Measurements from ENCODE around the gene HIBADH.
A peak's percentile ranks its signal among the peaks of the same experiment; 100 is the strongest.
"Not testable (repeated sequence)": the region's sequence is repeated elsewhere in the genome, so short reads cannot be mapped to it uniquely, and the experiment has no call there.

Gene HIBADH

GRCh38 chr7:27678617-27679260 lies 16.1 kb upstream of the HIBADH start:
- DNase-seq: no peak

GRCh38 chr7:27677912-27678612 lies 15.4 kb upstream of the HIBADH start:
- no peak for DNase-seq

- not testable (repeated sequence) for DNase-seq
Measured at GRCh38 chr7:27674126-27674525, 11.4 kb upstream of the HIBADH start.

GRCh38 chr7:27671675-27672074 lies 9.0 kb upstream of the HIBADH start:
- no peak for DNase-seq

DNA sequence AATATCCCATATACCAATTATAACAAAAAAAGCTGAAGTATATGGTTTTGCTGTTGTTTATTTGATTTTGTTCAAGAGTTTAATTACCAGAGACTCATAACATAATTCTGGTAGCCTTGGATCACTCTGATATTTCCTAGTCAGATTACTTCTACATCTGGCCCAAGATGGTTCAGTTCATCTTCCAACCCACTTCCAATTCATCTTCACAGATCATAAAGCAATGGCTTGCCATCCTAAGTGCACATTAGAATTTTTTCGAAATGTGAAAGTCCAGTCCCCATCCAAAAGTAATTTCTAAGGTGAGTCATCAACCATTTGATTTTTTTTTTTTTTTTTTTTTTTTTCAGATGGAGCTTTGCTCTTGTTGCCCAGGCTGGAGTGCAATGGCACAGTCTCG lies 8.0 kb upstream of the HIBADH start:
- DNase-seq: no peak

- DNase-seq: no peak
Measured at GRCh38 chr7:27670177-27670576, 7.5 kb upstream of the HIBADH start.

DNA sequence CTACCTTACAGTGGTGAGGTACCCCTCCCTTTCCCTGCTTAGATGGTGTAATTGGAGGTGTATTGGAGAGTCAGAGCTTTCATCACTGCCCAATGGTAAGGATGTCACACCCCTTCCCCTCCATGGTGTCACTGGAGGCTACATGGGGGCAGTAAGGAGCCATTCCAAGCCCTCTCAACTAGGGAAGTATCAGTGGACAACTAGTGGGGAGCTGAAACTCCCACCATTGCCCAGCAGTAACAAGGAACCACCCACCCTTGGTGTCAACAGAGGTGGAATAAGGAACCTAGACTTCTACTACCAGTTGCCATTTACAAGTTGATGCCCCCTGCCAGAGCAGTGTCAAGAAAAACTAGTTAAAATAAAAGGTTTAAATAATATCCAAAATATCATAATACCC lies 2.8 kb upstream of the HIBADH start:
- no peak for DNase-seq

GRCh38 chr7:27663989-27664331 lies 1.3 kb upstream of the HIBADH start:
- DNase-seq: no peak

GRCh38 chr7:27661811-27662489 lies 733 bp downstream of the HIBADH start:
- no peak for DNase-seq

DNA sequence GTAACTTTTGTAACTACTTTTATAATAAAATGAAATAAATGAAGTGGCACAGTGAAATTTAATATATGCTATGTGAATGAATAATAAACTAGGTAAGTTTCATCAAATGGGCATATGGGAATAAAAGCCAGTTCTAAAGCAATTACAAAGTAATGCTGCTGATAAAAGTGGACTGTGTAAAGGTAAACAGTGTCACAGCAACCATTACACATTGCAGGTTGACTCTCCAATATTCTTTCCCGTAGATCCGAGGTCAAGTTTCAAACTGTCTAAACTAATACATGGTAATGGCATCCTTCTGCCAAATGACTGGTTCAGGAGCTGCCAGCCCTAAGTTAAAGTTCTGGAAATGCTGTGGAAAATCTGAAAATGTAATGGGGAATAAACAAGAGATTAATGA lies 6.0 kb downstream of the HIBADH start:
- no peak for DNase-seq

DNA sequence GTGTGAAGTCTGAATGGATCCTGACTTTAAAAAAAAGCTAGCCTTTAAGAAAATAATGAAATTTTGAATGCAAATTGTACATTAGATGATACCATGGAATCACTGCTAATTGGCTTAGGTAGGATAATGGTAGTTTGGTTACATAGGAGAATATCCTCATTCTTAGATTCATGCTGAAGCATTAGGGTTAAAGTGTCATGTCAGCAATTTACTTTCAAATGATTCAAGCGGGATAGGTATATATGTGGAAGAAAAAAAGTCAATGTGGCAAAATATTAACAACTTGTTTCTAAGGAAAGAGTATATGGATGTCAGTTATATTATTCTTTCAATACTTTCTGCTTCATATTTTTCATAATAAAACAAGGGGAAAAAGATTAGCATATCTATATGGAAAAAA lies 7.5 kb downstream of the HIBADH start:
- DNase-seq: no peak

- no peak for DNase-seq
Measured at GRCh38 chr7:27652518-27652917, 10.2 kb downstream of the HIBADH start.

- no peak for DNase-seq
Measured at GRCh38 chr7:27651702-27652101, 11.0 kb downstream of the HIBADH start.

- DNase-seq: no peak
Measured at GRCh38 chr7:27650283-27650682, 12.4 kb downstream of the HIBADH start.

DNA sequence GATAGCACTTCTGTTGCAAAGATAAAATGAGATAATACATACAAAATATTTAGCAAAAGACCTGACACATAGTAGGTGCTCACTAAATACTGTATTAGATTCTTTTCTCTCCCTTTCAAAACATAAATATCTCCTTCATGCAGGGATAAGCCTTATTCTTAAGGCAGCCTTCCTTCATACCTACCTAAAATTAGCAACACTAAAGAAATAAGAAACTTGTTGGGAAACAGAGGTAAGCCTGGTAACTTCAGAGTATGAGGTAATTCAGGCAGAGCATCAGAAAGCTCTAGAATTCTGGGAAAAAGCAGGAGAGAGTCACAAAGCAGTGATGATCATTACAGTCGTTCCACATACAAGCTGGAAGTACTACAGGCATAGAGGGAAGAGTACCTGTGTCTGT lies 15.2 kb downstream of the HIBADH start:
- no peak for DNase-seq

- no peak for DNase-seq
Measured at GRCh38 chr7:27647046-27647445, 15.6 kb downstream of the HIBADH start.

DNA sequence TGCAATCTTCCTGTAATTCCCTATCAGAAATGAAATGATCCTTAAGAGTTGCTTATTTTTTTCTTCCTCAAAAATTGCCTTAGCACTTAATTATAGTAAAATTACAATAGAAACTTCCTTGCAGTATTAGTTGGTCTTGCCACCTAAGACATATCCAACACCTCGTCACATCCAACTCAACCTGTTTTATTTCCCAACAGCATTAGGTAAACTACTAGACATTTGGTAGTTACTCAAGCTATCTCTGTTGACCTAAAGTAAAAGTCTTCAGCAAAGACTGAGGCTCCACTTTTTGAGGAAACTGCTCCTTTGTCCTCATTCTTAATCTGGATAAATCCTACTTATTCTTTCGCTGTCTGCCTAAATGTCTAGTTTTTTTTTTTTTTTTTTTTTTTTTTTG lies 20.4 kb downstream of the HIBADH start:
- no peak for DNase-seq

GRCh38 chr7:27641581-27642230 lies 21.0 kb downstream of the HIBADH start:
- DNase-seq: no peak

- no peak for DNase-seq
Measured at GRCh38 chr7:27640884-27641574, 21.7 kb downstream of the HIBADH start.

GRCh38 chr7:27639851-27640250 lies 22.8 kb downstream of the HIBADH start:
- DNase-seq: no peak

GRCh38 chr7:27639048-27639447 lies 23.6 kb downstream of the HIBADH start:
- not testable (repeated sequence) for DNase-seq

- DNase-seq: peak; percentile 53
Measured at GRCh38 chr7:27636326-27637006, 26.2 kb downstream of the HIBADH start.

DNA sequence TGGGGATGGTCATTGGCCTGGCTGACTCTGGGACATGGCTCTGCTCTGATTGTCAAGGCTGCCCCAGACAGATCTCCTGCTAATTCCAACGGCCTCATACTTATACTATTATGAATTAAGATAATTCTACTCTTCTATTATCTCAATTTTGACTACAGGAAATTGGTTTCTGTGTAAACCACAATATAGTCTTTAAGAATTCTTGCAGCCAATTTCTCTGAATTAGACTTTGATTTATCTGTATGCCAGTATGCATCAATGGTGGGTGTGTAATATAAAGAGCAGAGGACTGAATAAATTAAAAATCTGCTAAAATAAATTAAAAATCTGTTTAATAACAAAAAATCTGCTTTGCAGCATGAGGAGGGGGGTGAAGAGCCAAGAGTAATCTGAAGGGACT lies 27.0 kb downstream of the HIBADH start:
- DNase-seq: no peak

All from NCI-H187 treated with DMSO at 0.1 percent for 48 hours (cell line).